SW480 (cell line): ENCODE measurements around the gene CD48.

ENCODE experiments used
- DNase-seq: peaks from one replicate; pipeline ENCODE4 v3.0.0-alpha.2; 2016; ENCODE audit warnings: low spot score

CD48 gene

GRCh38 chr1:160631983-160632625 is 79.5 kb downstream of the CD48 start:
- DNase-seq, result no peak

- DNase-seq, result no peak
These were observed 80.8 kb downstream of the CD48 start for GRCh38 chr1:160630523-160631451.

DNA sequence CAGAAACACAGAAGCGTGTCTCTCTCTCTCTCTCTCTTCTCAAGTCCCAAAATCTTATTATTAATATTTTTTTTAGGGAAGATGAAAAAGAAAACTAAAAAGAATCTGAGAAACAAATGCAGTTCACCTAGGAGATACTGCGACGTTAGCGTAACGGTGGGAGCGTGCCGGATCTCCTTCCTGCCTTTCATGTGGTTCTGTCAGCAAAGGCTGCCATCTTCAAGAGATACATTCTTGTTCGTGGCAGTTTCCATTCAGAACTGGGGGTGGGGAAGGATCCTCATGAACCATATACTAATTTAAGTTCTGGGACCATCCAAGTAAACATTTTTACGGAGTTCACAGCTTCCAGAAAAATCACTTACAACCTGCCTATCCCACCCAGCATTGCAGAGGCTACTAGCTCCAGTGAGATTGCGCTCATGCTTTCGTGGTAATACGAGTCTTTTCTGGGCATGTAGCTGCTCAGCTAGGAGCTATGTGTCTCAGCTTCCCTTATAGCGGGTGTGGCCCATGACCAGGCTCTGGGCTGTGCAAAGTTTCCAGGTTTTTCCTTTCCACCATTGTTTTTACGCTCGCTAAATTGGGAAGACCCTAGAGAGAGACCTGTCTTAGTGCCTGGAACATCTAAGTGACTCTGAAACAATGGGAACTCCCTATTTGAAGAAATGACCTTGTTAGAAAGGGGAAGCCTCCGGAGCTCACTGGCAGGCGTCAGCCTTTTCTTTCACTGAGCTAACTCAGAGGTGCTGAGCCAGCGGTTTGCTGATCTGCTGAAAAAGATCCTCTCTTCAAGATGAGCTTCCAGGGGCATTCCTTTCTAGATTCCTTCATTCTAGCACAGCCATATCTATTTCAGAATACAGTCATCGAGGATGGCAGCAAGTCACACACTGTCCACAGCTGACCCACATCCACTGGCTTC is 82.1 kb downstream of the CD48 start:
- no peak for DNase-seq

DNA sequence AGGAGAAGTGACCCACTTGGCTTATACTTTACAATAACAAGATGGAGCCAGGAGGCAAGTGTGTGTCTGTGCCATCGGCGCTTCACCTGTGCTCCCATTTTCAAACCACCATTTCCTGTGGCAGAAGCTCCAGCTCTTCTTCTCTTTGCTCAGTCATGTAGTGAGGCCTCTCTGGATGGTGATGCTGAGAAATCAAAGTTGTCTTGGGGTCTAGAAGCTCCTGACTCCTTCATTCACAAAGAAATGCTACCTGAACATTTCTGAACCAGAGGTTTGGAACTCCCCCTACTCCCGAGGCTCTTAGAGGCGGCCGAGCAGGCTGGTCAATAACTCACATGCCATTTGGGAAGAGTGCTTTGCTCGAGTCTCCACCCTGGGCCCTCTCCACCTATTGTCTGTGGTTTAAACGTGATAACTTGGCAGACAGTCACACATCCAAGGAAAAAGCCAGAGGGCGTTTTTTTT is 82.8 kb downstream of the CD48 start:
- DNase-seq, result no peak
